ENCODE results near the gene TJP3.

The TJP3 gene

DNA sequence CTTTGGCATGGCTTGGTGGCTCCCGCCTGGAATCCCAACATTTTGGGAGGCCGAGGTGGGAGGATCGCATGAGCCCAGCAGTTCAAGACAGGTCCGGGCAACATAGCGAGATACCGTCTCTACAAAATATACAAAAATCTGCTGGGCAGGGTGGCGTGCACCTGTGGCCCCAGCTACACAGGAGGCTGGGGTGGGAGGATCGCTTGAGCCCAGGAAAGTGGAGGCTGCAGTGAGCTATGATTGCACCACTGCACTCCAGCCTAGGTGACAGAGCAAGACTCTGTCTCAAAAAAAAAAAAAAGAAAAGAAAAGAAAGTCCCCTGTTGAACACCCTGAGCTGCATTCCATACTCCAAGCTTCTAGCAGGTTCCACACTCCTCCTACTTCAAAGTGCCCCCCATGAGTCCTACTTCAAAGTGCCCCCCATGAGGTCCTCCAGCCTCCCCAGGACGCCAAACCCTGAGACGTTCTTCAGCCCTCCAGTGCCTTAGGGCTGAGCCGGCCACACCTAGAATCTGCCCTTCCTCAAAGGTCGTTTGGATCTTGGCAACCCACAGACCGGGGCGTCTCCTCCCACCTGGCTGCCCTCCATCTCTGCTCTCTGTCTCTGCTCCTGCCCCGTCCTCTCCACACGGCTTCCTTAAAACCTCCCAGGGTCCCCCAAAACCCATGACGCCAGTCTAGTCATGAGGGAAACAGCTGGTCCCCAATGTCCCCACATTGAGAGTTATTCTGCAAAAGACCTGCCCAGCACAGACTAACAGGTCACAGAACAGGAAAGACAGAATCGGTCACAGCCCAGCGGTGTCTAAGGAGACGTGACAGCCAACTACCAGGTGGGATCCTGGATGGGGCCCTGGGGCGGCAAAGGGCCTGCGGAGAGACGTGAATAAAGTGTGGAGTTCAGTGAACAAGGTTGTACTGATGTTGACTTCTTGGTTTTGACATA lies 4.8 kb downstream of the TJP3 start:
- in situ Hi-C loops (cut with HindIII; ENCODE audit: low sequenced_read_pairs), result loop anchor here (10.0 kb wide), 1 partner anchor 388 kb away; no protein-coding TSS in a partner anchor

DNA sequence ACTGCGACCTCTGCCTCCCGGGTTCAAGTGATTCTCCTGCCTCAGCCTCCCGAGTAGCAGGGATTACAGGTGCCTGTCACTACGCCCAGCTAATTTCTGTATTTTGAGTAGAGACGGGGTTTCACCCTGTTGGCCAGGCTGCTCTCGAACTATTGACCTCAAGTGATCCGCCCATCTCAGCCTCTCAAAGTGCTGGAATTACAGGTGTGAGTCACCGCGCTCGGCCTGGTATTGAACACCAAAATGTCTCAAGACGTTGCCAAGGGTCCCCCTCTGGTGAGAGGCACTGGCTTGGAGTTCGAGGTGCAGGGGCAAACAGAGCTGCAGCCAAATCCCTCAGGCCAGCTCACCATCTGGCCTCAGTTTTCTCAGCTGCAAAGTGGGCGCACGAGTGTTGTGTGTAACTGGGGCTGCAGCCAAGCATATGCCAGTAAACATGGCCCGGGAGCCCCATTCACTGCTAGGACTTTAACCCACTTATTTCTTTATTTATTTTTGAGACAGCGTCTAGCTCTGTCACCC lies 8.0 kb downstream of the TJP3 start:
- in situ Hi-C loops (cut with HindIII; ENCODE audit: low sequenced_read_pairs), result loop anchor here (10.0 kb wide), 1 partner anchor 391 kb away; no protein-coding TSS in a partner anchor

DNA sequence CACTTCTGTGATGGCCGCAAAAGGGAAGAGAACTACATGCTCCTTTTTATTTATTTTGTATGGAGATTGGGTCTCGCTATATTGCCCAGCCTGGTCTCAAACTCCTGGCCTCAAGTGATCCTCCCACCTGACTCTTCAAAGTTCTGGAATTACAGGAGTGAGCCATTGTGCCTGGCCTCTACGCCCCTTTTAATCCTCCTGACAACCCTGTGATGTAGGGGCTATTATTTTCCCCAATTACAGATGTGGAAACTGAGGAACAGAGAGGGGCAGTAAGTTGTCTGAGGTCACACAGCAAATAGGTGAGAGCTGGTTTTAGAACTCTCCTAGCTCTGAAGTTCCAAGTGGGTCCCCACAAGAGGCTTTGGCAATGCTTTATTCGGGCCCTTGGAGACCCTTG lies 11.7 kb downstream of the TJP3 start:
- in situ Hi-C loops (cut with HindIII; ENCODE audit: low sequenced_read_pairs), result loop anchor here (5.0 to 10.0 kb wide), 4 partner anchors 37 to 395 kb away; no protein-coding TSS in a partner anchor

DNA sequence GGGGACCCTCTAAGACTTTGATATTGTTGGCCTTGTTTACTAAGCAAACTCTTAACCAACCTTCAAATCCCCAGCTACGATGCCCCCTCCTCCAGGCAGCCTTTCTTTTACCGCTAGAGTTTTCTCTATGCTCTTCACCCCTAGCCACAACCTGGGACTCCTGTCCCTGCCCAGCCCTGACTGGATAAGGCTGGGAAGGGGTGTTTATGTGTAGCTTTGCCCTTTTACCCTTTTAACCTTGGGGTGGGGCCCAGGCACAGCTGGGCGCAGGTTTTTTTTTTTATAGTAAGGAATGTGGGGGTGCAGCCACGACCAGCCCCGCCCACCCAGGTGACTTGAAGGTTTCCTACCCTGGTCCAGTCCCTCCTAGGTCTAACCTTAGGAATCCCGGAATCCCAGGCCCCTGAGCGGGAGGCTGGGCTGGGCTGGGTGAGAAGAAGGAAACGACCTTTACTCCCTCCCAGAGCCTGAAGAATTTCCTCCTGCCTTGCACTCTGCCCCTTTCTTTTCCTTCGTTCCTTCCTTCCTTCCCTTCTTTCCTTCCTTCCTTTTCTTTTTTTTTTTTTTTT lies 12.2 kb downstream of the TJP3 start:
- in situ Hi-C loops (cut with HindIII; ENCODE audit: low sequenced_read_pairs), result loop anchor here (5.0 kb wide), 3 partner anchors 37 to 87 kb away; no protein-coding TSS in a partner anchor

DNA sequence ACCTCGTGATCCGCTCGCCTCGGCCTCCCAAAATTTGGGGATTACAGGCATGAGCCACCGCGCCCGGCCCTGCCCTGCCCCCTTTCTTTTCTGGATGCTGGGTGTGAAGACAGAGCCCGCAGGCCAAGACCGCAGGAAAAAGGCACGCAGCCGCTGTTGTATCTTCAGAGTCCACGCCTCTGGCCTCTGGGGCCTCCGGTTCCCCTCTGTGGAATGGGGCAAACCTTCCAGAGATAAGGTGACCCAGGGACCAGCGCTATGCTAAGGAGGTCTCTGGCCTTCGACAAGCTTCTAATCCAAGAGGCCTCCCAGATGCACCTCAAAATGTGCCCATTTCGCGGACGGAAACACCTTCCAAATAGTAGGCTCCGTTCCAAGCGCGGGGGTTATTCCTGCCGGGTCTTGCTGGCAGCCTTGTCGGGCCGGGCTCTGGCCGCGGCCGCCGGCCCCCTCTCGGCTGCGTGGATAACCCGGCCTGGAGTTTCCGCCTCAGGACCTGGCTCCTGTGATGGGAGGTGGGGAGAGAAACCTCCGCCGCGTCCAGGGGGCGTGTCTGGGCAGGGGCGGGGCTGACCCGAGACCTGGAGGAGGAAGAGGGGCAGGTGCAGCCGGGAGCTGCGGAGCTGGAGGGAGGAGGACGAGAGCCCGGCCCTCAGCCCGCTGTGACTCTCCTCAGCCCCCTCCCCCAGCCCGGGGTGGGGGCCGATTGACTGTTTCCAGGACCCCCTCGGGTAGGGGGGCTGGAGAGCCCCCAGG lies 13.1 kb downstream of the TJP3 start:
- in situ Hi-C loops (cut with HindIII; ENCODE audit: low sequenced_read_pairs), result loop anchor here (5.0 kb wide), 3 partner anchors 36 to 86 kb away; no protein-coding TSS in a partner anchor

- in situ Hi-C loops (cut with HindIII; ENCODE audit: low sequenced_read_pairs), result loop anchor here (5.0 kb wide), 3 partner anchors 35 to 85 kb away; no protein-coding TSS in a partner anchor
Observed at GRCh38 chr19:3721887-3722442, 13.8 kb downstream of the TJP3 start.

DNA sequence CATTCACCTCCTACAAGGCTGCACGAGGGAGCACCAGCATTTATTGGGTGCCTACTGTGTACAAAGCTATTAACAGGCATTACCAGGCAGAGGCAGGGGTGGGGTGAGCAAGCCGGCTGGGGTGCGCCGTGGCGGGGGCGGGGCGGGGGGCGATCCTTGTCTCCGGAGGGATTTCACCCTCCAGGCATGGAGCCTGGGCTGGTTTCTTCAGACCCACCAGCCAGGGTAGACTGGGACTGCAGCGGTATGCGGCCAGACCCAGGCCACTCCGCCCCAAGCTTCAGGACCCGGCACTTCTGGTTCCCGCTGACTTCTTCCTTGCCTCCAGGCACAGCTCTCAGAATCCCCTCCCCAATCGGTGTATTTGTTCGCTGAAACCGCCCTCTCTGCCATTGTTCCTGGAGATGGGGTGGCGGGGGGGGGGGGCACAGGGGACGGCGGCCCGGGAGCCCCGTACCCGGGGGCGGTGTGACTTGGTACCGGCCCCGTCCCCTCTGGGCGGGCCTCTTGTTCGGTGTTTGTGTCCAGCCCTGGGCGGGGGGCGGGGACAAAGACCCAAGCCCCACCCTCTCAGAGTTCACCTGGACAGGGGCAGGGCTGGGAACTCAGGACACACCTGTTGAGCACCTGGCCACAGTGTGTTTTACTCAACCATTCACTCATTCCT lies 14.4 kb downstream of the TJP3 start:
- in situ Hi-C loops (cut with HindIII; ENCODE audit: low sequenced_read_pairs), result loop anchor here (5.0 kb wide), 3 partner anchors 35 to 85 kb away; no protein-coding TSS in a partner anchor

DNA sequence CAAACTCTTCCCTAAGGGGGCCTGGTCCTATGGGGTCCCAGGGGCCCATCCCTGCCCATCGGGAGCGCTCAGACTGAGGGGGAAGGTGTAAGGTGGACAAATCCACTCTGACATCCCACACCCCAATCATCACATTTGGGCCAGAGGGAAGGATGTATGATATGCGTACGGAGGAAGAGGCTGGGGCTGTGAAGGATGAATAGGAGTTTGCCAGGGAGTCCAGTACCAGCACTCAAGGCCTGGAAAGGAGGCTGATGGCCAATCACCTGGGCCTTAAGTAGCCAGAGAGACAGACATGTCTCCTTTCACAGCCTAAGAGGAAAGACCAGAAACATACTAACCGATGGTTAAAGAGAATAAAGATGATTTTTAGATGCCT lies 14.9 kb downstream of the TJP3 start:
- in situ Hi-C loops (cut with HindIII; ENCODE audit: low sequenced_read_pairs), result loop anchor here (5.0 kb wide), 3 partner anchors 34 to 84 kb away; no protein-coding TSS in a partner anchor

GRCh38 chr19:3723883-3724282 lies 15.7 kb downstream of the TJP3 start:
- in situ Hi-C loops (cut with HindIII; ENCODE audit: low sequenced_read_pairs), result loop anchor here (5.0 kb wide), 3 partner anchors 33 to 83 kb away; no protein-coding TSS in a partner anchor

DNA sequence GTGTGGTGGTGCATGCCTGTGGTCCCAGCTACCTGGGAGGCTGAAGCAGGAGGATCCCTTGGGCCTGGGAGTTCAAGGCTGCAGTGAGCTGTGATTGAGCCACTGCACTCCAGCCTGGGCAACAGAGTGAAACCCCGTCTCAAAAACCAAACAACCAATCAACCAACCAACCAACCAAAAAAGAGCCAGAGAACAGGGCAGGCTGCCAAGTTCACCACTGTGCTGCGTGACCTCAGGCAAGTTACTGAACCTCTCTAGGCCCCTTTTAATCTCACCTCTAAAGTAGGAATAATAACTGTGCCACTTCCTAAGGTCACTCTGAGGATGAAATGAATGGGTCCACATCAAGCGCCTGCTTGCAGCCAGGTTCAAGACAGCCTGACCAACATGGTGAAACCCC lies 16.9 kb downstream of the TJP3 start:
- in situ Hi-C loops (cut with HindIII; ENCODE audit: low sequenced_read_pairs), result no loop called here

DNA sequence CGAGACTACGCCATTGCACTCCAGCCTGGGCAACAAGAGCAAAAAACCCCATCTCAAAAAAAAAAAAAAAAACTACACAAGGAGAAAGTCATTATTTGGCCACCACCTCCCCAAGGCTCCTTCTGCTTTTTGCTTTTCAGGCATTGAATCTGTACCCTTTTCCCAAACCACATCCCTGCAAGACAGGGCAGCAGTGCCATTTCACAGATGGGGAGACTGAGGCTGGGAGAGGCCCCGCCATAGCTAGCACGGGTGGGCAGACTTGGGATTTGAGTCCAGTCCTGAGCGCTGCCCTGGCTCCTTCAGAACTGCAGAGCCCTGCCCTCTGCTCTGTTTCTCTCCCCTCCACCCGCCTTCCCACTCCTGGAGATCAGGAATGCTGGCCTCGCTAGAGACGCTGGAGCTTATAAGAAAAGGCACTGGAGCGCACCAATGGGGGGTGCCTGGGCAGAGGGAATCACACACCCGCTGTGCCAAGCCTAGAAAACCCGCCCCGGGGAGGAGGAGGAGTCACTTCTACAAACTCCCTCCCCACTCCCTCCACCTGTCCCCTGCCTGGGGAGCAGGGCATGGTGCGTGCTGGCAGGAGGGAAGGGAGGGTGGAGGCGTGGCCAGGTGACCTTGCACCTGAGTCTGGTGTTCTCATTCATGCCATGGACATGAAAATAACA lies 17.6 kb downstream of the TJP3 start:
- in situ Hi-C loops (cut with HindIII; ENCODE audit: low sequenced_read_pairs), result no loop called here

DNA sequence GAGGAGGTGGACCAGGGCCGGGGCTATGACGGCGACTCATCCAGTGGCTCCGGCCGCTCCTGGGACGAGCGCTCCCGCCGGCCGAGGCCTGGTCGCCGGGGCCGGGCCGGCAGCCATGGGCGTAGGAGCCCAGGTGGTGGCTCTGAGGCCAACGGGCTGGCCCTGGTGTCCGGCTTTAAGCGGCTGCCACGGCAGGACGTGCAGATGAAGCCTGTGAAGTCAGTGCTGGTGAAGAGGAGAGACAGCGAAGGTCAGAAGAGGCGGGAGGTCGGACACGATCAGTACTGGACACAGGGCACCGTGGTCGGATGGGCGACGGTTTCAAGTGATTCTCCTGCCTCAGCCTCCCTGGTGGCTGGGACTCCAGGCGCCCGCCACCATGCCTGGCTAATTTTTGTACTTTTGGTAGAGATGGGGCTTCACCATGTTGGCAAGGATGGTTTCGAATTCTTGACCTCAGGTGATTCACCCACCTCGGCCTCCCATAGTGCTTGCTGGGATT lies 22.3 kb downstream of the TJP3 start:
- in situ Hi-C loops (cut with HindIII; ENCODE audit: low sequenced_read_pairs), result no loop called here

- in situ Hi-C loops (cut with HindIII; ENCODE audit: low sequenced_read_pairs), result no loop called here
Observed at GRCh38 chr19:3732108-3732507, 23.9 kb downstream of the TJP3 start.

GRCh38 chr19:3733549-3734309 lies 25.5 kb downstream of the TJP3 start:
- in situ Hi-C loops (cut with HindIII; ENCODE audit: low sequenced_read_pairs), result no loop called here

- in situ Hi-C loops (cut with HindIII; ENCODE audit: low sequenced_read_pairs), result no loop called here
Observed at GRCh38 chr19:3734310-3734600, 26.1 kb downstream of the TJP3 start.

- in situ Hi-C loops (cut with HindIII; ENCODE audit: low sequenced_read_pairs), result no loop called here
Observed at GRCh38 chr19:3736106-3736724, 28.0 kb downstream of the TJP3 start.

- in situ Hi-C loops (cut with HindIII; ENCODE audit: low sequenced_read_pairs), result no loop called here
Observed at GRCh38 chr19:3737487-3738205, 29.5 kb downstream of the TJP3 start.

Measured in endothelial cell of hepatic sinusoid (primary cell).